IMR-90 (cell line): ENCODE results near the gene ARHGAP45. TPM values are rescaled to one million over a fixed set of nuclear protein-coding genes. Genes with fewer than 3 reads are reported as not detected.

ENCODE experiments used
- ATAC-seq: fragments of 200-7000 bp; cut with Tn5 transposase; 2 replicates; pipeline ENCODE4 v1.9.1; 2020; ENCODE audit warnings: low read depth, mild to moderate bottlenecking, moderate library complexity
- BruUV-seq: library from RNA; stranded (reverse); fragments of 400-500 nt; replicated peaks from 2 replicates; lab custom pipeline; 2021; lab: Mats Ljungman, UMichigan
- CTCF ChIA-PET: fragments of 300-600 bp; formaldehyde crosslinking; extraction: SDS; loops from one replicate; lab custom pipeline; 2021; ENCODE audit warnings: antibody characterized with exemption; lab: Yijun Ruan, JAX
- POLR2A ChIA-PET: fragments of 300-600 bp; sonication (Branson Sonifier 250); formaldehyde crosslinking; loops from one replicate; lab custom pipeline; 2022; ENCODE audit warnings: antibody characterized with exemption; ENCODE audit not compliant: unreplicated experiment; lab: Charles Lee
- DNase-seq: peaks from one replicate; pipeline ENCODE4 v3.0.0; 2013
- H2AFZ ChIP-seq: replicated peaks from 2 replicates; pipeline ENCODE3; 2013; ENCODE audit warnings: low read length, mild to moderate bottlenecking; ENCODE audit not compliant: poor library complexity
- H2AK5ac ChIP-seq: 2 replicates; pipeline ENCODE4 v1.6.1; 2013; ENCODE audit warnings: low read depth, low read length, inconsistent platforms
- H2AK9ac ChIP-seq: replicated peaks from 2 replicates; pipeline ENCODE3; 2013; ENCODE audit warnings: mild to moderate bottlenecking, low read depth, low read length, moderate library complexity; ENCODE audit not compliant: poor library complexity
- H2BK120ac ChIP-seq: 2 replicates; pipeline ENCODE4 v1.6.1; 2013; ENCODE audit warnings: low read depth, low read length, inconsistent platforms
- H2BK15ac ChIP-seq: 3 replicates; pipeline ENCODE4 v1.6.1; 2013; ENCODE audit warnings: low read depth, low read length, inconsistent platforms
- H2BK20ac ChIP-seq: 2 replicates; pipeline ENCODE4 v1.6.1; 2013; ENCODE audit warnings: low read depth, mild to moderate bottlenecking, inconsistent platforms, low read length, moderate library complexity
- H2BK5ac ChIP-seq: 2 replicates; pipeline ENCODE4 v1.6.1; 2013; ENCODE audit warnings: mild to moderate bottlenecking, low read depth, low read length, inconsistent platforms; ENCODE audit not compliant: poor library complexity, severe bottlenecking
- H3K14ac ChIP-seq: replicated peaks from 2 replicates; pipeline ENCODE4 v1.6.1; 2013; ENCODE audit warnings: low read depth, low read length, inconsistent platforms
- H3K18ac ChIP-seq: 2 replicates; pipeline ENCODE4 v1.6.1; 2013; ENCODE audit warnings: low read depth, low read length, control low read depth
- H3K23ac ChIP-seq: 2 replicates; pipeline ENCODE4 v1.6.1; 2013; ENCODE audit warnings: low read depth, low read length, inconsistent platforms
- H3K27ac ChIP-seq: 2 replicates; pipeline ENCODE4 v1.5.1; 2013; ENCODE audit warnings: mild to moderate bottlenecking, control low read depth, low read length; ENCODE audit not compliant: insufficient read depth
- H3K27me3 ChIP-seq: 2 replicates; pipeline ENCODE4 v1.6.1; 2013; ENCODE audit warnings: low read length; ENCODE audit not compliant: control insufficient read depth, insufficient read depth
- H3K36me3 ChIP-seq: 2 replicates; pipeline ENCODE4 v1.6.1; 2013; ENCODE audit warnings: low read length, mixed read lengths; ENCODE audit not compliant: control insufficient read depth, insufficient read depth
- H3K4ac ChIP-seq: 2 replicates; pipeline ENCODE4 v1.6.1; 2013; ENCODE audit warnings: low read depth, low read length, inconsistent platforms
- H3K4me1 ChIP-seq: 2 replicates; pipeline ENCODE4 v1.6.1; 2013; ENCODE audit warnings: low read length, mixed read lengths; ENCODE audit not compliant: control insufficient read depth, insufficient read depth
- H3K4me2 ChIP-seq: 2 replicates; pipeline ENCODE4 v1.6.1; 2013; ENCODE audit warnings: low read depth, mild to moderate bottlenecking, control low read depth, low read length, moderate library complexity
- H3K4me3 ChIP-seq: 2 replicates; pipeline ENCODE4 v1.5.1; 2013; ENCODE audit warnings: low read depth, mild to moderate bottlenecking, control low read depth, low read length, moderate library complexity; ENCODE audit not compliant: insufficient read depth
- H3K56ac ChIP-seq: 2 replicates; pipeline ENCODE4 v1.6.1; 2013; ENCODE audit warnings: low read length, inconsistent platforms; ENCODE audit not compliant: insufficient read depth; ENCODE audit errors: extremely low read depth
- H3K79me1 ChIP-seq, 2 experiments: 2 replicates each; pipeline ENCODE4 v1.6.1; 2013; ENCODE audit warnings: low read length in 2 of 2, inconsistent platforms in 1 of 2, low read depth in 1 of 2
- H3K9ac ChIP-seq: 2 replicates; pipeline ENCODE4 v1.6.1; 2013; ENCODE audit warnings: low read depth, low read length, control low read depth
- H3K9me1 ChIP-seq: 2 replicates; pipeline ENCODE4 v1.6.1; 2013; ENCODE audit warnings: low read length, inconsistent platforms; ENCODE audit not compliant: insufficient read depth
- H3K9me3 ChIP-seq: 2 replicates; pipeline ENCODE4 v1.6.1; 2013; ENCODE audit warnings: low read length; ENCODE audit not compliant: control insufficient read depth, insufficient read depth
- H4K20me1 ChIP-seq: 2 replicates; pipeline ENCODE4 v1.6.1; 2013; ENCODE audit warnings: low read length, inconsistent platforms; ENCODE audit not compliant: insufficient read depth
- H4K5ac ChIP-seq: 2 replicates; pipeline ENCODE4 v1.6.1; 2013; ENCODE audit warnings: mild to moderate bottlenecking, low read depth, low read length, control low read depth
- H4K8ac ChIP-seq, 2 experiments: 2 replicates each; pipeline ENCODE4 v1.6.1; 2013; ENCODE audit warnings: low read depth in 2 of 2, low read length in 2 of 2, control low read depth in 1 of 2, inconsistent platforms in 1 of 2
- H4K91ac ChIP-seq: 2 replicates; pipeline ENCODE4 v1.6.1; 2013; ENCODE audit warnings: low read depth, low read length, inconsistent platforms; ENCODE audit not compliant: insufficient read depth
- BHLHE40 ChIP-seq: fragments of 150-350 bp; IDR thresholded peaks from 2 replicates; pipeline ENCODE4 v1.6.1; 2016; ENCODE audit warnings: mild to moderate bottlenecking, low read depth, low read length
- CHD1 ChIP-seq: IDR thresholded peaks from 2 replicates; pipeline ENCODE4 v1.6.1; 2012; ENCODE audit warnings: low read depth, low read length, improper control_type of control experiment
- ELK1 ChIP-seq: fragments of 150-350 bp; IDR thresholded peaks from 2 replicates; pipeline ENCODE4 v1.6.1; 2016; ENCODE audit warnings: low read depth, mild to moderate bottlenecking, low read length, moderate library complexity, borderline replicate concordance
- POLR2A ChIP-seq: IDR thresholded peaks from 2 replicates; pipeline ENCODE4 v1.6.1; 2012; ENCODE audit warnings: mild to moderate bottlenecking, low read depth, low read length
- RAD21 ChIP-seq: IDR thresholded peaks from 2 replicates; pipeline ENCODE4 v1.6.1; 2012; ENCODE audit warnings: low read length, improper control_type of control experiment
- RCOR1 ChIP-seq: IDR thresholded peaks from 2 replicates; pipeline ENCODE4 v1.6.1; 2012; ENCODE audit warnings: mild to moderate bottlenecking, low read length, improper control_type of control experiment; ENCODE audit not compliant: insufficient replicate concordance
- RFX5 ChIP-seq: IDR thresholded peaks from 2 replicates; pipeline ENCODE4 v1.8.0; 2012; ENCODE audit warnings: low read depth, mild to moderate bottlenecking, low read length, moderate library complexity
- WGBS, 2 experiments: methylation state at CpG; one replicate each; pipeline versions ENCODE4 v1.1.5 to v1.1.7; 2013; ENCODE audit warnings: missing lambda C conversion rate in 2 of 2; ENCODE audit not compliant: insufficient read length in 1 of 2; ENCODE audit errors: extremely low coverage in 2 of 2; 5-methylcytosine and 5-hydroxymethylcytosine counted together
- dilution Hi-C: fragments of 300-500 bp; cut with HindIII; formaldehyde crosslinking; loops from one replicate; pipeline ENCODE4 v1.14.3; 2018; ENCODE audit warnings: low sequenced_read_pairs; ENCODE audit not compliant: unreplicated experiment
- in situ Hi-C: fragments of 300-500 bp; cut with MboI; formaldehyde crosslinking; loops from 3 replicates; pipeline ENCODE4 v1.14.3; 2019; ENCODE audit warnings: low sequenced_read_pairs, inconsistent platforms, mixed read lengths
- intact Hi-C: fragments of 100-400 bp; cut with micrococcal nuclease; formaldehyde crosslinking; loops from 2 replicates; pipeline ENCODE4 v1.10.0; 2022
- polyA plus RNA-seq, 3 experiments: library from polyadenylated mRNA; depleted of rRNA; stranded (reverse); fragments of >200 nt; gene quantifications; 2 replicates each; pipeline ENCODE4 v1.2.3, GENCODE V29; 2012; ENCODE audit warnings: low replicate concordance in 1 of 3
- total RNA-seq: library from RNA; depleted of rRNA; stranded (reverse); fragments of >200 nt; gene quantifications from 2 replicates; pipeline ENCODE4 v1.2.3, GENCODE V29; 2012
- TF ChIP-seq, protein P1 (sequence below): fragments of 150-350 bp; IDR thresholded peaks from 2 replicates; pipeline ENCODE4 v1.6.1; 2017; ENCODE audit warnings: mild to moderate bottlenecking, antibody characterized with exemption, low read length, low read depth

ARHGAP45 gene
- total and polyA plus RNA-seq, 2 of the 4 experiments (the other 2 are of a cell fraction): 1.3 to 1.7 TPM

DNA sequence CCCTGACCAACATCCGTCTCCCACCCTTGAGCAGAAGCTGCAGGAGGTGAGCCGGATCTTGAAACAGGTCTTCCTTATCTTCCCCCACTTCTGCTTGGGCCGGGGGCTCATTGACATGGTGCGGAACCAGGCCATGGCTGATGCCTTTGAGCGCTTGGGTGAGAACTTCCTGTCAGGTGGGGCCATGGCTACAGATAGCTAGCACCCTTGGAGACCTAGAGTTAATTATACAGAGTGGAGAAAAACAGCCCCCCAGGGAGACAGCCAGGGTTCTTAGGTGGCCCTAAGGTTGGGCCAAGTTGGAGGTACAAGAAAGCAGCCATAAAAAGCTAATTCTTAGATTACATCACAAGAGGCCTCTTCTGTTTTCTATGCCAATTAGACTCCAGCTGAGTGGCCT, 8.9 kb upstream of the ARHGAP45 start:
- Histone ChIP-seq H2BK5ac (no peak overlapping the region), H3K27ac (no peak overlapping the region), H3K56ac (no peak overlapping the region), H2BK15ac (no peak overlapping the region), H3K4me1 (no peaks in the 10 kb centered on the region), H3K27me3 (no peaks in the 10 kb centered on the region), H3K79me1 (no peaks in the 10 kb centered on the region), H4K8ac (no peak overlapping the region), H3K9me1 (no peaks in the 10 kb centered on the region), H4K91ac (no peak overlapping the region), H2AFZ (no peak overlapping the region), H2BK20ac (no peak overlapping the region), H3K14ac (no peak overlapping the region), H3K9me3 (peaks cover 36% of the 10 kb centered on the region), H3K4me2 (no peak overlapping the region), H3K4me3 (no peak overlapping the region), H3K4ac (no peak overlapping the region), H4K5ac (no peak overlapping the region), H2AK5ac (no peak overlapping the region), H3K23ac (no peak overlapping the region), H3K9ac (no peak overlapping the region), H4K20me1 (no peaks in the 10 kb centered on the region), H2BK120ac (no peak overlapping the region), H2AK9ac (no peak overlapping the region), H3K18ac (no peak overlapping the region), H3K36me3 (peaks cover 1% of the 10 kb centered on the region; the same call in 1 of the 2 replicates)
- ChIA-PET POLR2A (no interaction called here), CTCF (no interaction called here)
- ATAC-seq: no peak
- no TSS peak for BruUV-seq
- WGBS, 2 experiments: 100% methylated on average over 2 of the region's 5 CpGs; no CpG with 5 or more reads in 1 of the 2 experiments
- in situ Hi-C loops: no loop called here
- TF ChIP-seq CHD1: no peak
- TF ChIP-seq, protein P1, sequence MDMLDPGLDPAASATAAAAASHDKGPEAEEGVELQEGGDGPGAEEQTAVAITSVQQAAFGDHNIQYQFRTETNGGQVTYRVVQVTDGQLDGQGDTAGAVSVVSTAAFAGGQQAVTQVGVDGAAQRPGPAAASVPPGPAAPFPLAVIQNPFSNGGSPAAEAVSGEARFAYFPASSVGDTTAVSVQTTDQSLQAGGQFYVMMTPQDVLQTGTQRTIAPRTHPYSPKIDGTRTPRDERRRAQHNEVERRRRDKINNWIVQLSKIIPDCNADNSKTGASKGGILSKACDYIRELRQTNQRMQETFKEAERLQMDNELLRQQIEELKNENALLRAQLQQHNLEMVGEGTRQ: no peak
- TF ChIP-seq RFX5: no peak
- TF ChIP-seq RCOR1: no peak
- no peak for TF ChIP-seq BHLHE40
- no peak for TF ChIP-seq POLR2A
- TF ChIP-seq RAD21: no peak
- no peak for TF ChIP-seq ELK1
- intact Hi-C loops: no loop called here
- dilution Hi-C loops: no loop called here
- DNase-seq: no peak
